GM19193 (cell line): ENCODE data around the gene PSME1.

ENCODE experiments used
- POLR2A ChIP-seq: IDR thresholded peaks from 4 replicates; pipeline ENCODE4 v1.6.1; 2011; ENCODE audit not compliant: insufficient read depth, insufficient read length; ENCODE audit errors: extremely low read depth

Gene PSME1

GRCh38 chr14:24181371-24182077 is 45.5 kb downstream of the PSME1 start:
- TF ChIP-seq POLR2A: peak; percentile 8

GRCh38 chr14:24182110-24182882 is 46.3 kb downstream of the PSME1 start:
- peak; percentile 14 for TF ChIP-seq POLR2A

- TF ChIP-seq POLR2A: no peak
These were observed 47.1 kb downstream of the PSME1 start for GRCh38 chr14:24183014-24183481.

GRCh38 chr14:24184104-24184970 is 48.3 kb downstream of the PSME1 start:
- TF ChIP-seq POLR2A: no peak

DNA sequence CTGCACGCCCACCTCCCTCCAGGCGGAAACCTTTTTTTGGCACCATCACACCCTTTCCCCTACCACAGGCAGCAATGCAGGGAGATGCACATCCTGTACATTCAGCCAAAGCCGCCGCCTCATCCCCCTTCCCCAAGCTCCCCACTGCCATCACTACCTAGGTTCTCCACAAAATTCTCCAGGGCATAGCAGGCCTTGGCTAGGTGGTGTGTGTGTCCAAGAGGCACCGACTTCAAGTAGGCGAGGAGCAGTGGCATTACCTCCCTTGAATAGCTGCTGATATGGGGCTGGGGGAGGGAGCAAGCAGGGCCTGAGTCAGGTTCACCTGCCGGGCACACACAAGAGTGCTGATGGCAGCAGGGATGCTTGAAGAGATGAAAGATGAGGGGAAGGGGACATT is 49.0 kb downstream of the PSME1 start:
- TF ChIP-seq POLR2A: no peak

GRCh38 chr14:24185741-24186140 is 49.7 kb downstream of the PSME1 start:
- no peak for TF ChIP-seq POLR2A

DNA sequence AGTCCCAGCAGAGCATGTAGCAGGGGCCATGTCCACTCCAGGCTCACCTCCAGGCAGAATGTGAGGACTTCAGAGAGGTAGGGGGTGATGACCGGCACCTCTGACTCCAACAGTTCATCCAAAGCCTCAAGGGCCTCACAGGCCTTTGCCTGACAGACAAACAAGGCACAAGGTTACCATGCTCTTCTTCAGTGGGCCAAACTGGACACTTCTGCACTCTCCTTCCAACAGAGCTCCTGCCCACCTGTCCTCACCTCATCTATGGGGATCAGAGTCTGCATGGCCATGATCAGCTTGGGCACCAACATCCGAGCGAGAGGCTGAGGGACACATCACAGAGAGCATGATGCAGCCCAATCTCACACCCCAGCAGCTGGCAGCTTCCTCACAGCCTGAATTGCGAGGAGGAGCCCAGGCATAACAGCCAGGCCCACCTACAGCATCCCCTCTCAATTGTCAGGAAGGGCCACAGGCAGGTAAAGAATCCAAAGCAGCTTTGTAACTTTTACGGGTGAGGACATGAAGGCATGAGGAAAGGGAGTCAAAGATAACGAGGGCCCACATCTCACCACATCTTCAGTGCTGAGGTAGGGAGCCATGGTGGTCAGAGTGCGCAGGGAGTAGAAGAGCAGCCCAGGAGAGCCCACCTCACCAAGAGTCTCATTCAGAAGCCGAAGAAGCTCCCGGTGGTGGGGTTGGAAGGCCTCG is 51.0 kb downstream of the PSME1 start:
- no peak for TF ChIP-seq POLR2A

DNA sequence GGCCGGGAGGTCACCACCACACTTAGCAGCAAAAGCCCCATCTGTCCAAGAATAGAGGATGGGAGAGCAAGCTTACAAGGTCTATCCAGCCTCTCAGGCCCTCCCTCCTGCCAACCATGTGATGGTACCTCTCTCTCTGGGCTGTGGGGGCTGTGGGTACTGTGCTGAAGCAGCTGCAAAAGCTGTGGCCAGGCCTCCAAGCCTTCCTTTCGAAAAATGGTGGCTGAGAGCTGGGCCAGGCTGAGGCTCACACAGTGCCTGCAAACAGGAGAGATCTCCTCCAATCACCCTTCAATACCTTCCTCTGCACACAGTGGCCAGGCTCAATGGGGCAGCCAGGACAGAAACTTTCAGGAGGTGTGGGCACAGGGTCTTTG is 51.5 kb downstream of the PSME1 start:
- TF ChIP-seq POLR2A: no peak
